NCI-H82 treated with DMSO at 0.1 percent for 48 hours (cell line): ENCODE measurements around the gene SOX21.
A peak's percentile ranks its signal among the peaks of the same experiment; 100 is the strongest.

Experiments used
- DNase-seq: peaks from one replicate; lab custom pipeline; 2025; ENCODE audit not compliant: unreplicated experiment; lab: John Stamatoyannopoulos, UW

The SOX21 gene

DNA sequence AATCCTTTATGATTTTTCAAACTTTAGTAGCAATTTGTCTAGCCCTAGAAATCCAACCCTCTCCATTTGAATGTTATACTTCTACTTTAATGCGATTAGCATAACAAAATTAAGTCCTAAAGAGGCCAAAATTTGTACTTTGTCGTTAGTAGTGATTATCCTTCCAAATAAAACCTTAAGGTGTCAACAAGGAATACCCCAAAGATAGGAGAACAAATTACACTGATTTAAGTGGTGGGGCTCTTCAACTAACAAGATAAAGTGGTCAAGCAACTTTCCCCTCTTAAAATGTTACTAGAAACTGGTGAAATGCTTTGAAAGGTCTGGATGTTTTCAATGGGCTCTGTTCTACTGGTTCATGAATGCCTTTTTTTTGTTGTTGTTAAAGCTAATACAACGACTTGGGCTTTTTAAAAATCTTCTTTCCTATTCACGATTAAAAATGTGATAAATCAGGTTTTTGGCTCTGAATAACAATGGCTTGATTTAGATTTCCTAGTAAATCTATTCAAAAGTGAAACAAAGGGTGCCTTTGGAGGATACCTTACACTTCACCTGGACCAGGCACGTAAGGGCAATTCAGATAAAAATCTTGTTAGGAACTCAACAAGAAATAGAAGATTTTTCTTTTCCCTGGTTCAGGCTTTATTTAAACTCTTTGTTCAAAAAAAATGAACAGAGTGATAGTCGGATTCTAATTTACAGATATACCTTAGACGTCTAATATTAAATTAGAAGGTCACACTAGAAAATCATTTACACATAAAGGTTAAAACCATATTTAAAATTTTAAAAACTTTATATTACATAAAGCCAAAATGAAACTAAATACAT, 3.1 kb downstream of the SOX21 start:
- no peak for DNase-seq

DNA sequence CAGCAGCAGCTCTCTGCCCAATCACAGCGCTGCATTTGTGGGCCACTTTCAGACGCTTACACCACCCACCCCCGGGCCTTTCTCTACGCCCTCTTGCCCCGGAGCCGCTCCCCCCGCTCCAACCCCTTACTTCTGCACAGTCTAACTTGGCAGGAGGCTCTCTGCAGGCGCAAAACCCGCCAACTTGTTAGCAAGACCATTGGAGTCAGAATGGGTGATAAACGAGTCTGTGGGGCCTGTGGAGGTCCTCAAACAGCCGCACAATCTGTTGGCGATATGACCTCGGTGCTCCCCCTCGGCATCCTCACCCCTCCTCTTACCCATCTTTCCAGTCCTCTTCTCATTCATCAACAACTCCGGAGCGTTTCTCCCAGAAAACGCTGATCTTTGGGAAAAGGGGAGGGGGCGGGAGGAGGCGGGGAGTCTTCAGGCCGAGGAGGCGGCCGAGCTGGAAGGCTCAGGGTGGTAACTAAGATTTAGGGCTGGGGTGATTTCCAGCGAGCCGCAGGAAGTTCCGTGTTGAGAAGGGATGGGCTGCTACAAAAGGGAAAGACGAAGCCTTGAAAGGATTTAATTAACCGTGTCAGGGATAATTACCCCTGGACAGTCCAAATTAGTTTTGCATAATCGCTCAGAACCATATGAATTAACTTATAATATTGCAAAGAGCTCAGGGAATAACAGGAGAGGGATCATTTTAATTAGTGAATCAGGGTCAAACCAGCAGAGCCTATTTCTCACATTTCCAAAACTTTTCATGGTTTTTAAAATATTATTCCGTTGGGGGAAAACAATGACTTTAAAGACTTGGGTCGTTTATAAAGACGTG, 4.1 kb downstream of the SOX21 start:
- no peak for DNase-seq

DNA sequence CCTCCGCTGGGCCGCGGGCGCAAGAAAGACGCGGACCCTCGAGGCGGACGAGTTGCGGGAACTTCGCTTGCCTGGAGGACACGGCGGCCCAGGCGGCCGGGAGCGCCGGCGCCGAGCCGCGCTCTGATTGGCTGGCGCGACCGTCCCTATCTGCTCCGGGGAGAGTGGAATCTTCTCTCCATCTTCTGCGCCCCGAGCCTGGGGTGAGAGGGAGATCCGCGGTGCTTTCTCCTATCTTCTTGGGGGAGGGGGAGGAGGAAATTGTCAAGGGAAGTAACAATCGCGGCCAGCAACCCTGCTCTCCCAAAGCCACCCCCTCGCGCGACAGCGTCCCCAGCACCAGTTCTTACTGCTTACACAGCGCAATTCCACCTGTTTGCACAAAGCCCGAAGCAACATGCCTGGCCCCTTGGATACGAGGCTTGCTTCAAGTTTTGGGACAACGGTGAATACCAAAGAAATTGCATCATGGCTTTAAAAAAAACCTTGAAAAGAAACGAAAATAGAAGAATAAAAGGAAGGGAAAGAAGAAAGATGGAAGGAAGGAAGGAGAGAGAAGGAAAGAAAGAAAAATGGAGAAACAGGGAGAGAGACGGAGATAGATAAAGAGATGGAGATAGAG, 4.8 kb downstream of the SOX21 start:
- DNase-seq = no peak

DNA sequence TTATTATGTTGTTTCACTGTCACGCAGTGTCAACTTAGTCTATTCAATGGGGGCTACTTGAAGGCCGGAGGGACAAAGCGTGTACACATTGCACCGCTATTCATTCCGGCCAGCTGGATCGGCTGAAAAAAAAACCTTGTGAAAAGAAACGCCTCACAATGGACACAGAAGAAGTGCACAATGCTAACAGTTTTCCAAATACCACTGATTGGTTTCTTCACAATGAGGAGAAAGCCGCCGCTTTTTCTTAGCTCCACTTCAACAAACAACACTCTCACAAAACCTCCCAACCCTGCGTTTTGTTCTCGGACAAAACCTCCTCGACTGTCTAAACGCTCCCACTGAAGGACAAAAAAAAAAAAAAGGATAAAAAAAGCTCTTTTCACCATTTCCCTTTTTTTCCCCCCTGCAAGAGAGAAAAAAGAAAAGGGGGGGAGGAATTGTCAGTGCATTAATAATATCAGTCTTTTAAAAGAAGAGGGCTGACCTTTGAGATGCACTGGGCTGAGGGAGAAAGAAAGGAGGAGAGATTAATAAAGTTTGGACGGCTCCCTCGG, 5.4 kb downstream of the SOX21 start:
- DNase-seq = no peak

- DNase-seq = no peak
Observed at GRCh38 chr13:94706101-94706842, 6.1 kb downstream of the SOX21 start.

DNA sequence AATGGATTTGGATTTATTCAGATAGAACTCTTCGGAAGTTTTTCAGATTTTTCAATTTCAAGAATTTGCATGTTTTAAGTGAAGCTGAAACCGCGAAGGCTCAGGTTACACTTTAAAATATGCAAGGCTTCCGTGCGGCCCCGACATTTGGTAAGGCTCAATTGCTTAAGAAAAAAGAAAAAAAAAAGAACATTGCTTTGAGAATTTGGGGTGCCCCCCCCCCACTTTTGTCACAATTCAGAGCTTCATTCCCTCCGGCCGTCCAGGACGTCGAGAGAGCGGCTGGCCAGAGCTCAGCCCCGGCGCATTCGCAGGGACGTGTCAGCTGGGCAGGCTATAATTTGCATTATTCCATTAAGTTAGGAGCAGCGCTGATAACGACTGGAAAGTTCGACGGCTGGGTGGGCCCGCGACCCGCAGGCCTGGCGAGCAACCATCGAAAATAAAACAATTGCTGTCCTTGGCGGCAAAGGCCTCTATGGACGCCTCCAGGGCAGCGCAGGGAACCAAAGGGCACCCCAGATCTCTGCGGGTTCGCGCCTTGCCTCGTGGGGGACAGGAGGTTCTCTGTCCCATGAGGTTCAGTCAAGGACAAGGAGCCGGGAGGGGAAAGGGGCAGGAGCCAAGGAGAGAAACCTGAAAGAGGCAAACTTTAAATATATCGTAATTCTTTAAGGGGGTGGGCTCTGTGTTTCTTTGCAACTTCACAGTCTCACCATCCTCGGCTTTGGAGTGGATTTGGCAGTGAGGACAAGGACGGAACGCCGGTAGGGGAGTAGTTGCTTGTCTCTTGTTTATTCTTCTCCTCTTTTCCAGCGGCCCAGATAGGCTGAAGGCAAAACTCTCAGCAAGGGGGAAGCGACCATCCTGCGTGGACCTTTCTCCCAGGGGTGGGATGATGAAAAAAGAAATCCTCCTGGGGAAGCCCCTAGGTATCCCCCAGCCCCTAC, 7.0 kb downstream of the SOX21 start:
- DNase-seq = no peak

DNA sequence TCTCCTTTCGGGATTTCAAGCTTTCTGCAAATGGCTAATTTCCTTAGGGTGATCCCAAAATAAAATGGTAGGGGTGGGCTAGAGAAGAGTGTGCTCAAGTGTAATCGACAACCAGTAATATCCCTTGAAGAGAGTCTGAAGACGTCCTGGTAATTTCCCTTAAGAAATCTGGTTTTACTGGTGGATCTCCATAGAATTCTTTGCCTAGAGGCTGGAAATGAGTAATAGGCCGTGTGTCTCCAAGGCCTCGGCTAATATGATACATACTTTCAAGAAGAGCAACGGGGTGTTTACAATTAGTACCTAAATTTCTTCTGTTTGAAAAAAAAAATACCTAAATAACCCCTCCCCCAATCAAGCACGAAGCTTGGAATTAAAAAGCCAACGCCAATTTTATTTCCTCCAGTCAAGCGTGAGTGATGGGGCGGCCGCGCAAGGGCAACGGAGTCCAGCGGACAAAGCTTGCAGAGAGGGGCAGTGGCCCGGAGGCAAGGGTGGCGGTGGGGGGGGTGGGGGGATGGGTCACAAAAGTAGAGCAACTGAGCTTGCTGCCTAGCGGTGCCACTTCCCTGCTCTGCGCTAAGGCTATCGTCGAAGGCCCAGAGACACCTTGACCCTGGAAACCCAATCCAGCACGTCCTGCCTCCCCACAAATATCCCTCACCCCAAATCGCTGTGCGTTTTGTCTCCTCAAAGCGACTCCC, 7.8 kb downstream of the SOX21 start:
- no peak for DNase-seq

- peak; percentile 84 for DNase-seq
Observed at GRCh38 chr13:94703721-94704314, 8.5 kb downstream of the SOX21 start.

DNA sequence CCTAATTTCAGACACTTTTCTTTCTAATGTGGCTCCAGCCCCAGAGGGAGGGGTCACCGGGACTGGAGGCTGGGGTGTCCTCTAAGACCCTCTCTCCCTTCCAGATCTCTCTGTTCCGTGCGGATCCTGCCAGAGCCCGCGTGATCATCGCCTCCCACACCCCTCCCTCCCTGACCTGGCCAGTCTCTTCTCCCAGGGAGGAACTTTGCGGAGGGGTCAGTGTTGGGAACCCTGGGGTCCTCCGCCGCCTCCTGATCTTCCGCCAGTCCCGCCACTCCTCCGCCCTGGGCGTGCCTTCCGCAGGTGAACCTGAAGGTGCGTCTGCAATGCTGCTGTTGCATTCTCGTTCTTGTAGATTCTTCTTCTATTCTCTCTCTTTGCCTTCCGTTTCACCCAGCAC, 9.1 kb downstream of the SOX21 start:
- DNase-seq = no peak

DNA sequence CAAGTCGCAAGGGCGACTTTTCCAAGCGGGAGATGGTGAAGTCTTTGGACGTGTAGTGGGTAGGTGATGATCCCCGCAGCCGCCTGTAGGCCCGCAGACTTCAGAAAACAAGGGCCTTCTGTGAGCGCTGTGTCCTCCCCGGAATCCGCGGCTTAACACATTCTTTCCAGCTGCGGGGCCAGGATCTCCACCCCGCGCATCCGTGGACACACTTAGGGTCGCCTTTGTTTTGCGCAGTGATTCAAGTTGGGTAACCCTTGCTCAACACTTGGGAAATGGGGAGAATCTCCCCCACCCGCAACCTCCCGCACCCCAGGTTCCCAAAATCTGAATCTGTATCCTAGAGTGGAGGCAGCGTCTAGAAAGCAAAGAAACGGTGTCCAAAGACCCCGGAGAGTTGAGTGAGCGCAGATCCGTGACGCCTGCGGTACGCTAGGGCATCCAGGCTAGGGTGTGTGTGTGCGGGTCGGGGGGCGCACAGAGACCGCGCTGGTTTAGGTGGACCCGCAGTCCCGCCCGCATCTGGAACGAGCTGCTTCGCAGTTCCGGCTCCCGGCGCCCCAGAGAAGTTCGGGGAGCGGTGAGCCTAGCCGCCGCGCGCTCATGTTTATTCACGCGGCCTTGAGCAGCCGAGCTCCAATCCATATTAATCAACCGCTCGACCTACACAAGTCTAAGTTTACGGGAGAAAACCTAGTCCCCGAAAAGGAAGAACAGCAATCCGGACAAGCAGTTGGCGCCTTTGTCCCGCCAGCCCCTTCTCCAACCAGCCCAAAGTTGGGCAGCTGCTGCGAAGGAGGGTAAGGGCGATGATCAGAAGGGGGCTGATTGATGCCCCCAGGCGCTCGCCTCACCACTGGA, 9.9 kb downstream of the SOX21 start:
- DNase-seq = no peak

- no peak for DNase-seq
Observed at GRCh38 chr13:94701313-94702180, 10.8 kb downstream of the SOX21 start.

GRCh38 chr13:94700536-94700935, 11.8 kb downstream of the SOX21 start:
- DNase-seq = no peak

DNA sequence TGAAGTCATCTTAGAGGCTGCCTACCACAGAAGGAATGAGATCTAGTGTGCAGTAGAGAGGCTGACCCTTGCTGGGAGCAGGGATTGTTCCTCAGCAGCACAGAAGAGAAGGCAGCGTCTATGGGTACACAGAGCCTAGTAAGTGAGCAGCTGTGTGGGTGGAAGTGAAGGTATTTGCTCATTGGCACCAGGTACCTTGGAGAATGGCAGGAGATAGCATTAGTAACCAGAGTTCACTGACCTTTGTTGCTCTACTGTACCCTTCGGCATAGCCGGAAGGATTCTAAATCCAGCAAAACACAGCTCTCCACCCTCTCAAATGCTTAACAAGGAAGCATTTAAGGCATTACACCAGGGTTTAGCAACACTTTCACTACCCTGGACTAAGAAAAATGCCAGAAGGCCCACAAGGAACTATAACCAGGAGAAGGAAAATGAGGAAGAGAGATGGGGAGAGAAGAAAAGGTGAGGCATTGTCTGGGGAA, 12.3 kb downstream of the SOX21 start:
- DNase-seq = no peak

- no peak for DNase-seq
Observed at GRCh38 chr13:94696171-94696570, 16.2 kb downstream of the SOX21 start.

DNA sequence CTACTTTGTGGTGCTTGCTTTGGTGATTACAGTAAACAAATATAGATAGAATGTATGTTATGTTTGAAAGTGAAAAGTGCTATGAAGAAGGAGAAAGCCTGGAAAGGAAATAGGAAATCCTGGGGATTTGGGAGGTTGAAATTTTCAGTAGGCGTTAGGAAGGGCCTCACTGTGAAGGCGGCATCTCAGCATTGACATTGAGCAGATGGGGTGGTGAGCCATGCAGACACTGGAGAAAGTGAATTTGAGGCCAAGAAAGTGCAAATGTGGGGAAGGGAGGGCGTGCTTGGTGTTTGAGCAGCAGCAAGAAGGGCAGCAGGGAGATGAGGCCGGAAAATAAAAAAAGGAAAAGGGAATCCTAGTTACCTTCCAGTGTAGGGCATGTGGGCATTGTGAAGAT, 20.3 kb downstream of the SOX21 start:
- no peak for DNase-seq

DNA sequence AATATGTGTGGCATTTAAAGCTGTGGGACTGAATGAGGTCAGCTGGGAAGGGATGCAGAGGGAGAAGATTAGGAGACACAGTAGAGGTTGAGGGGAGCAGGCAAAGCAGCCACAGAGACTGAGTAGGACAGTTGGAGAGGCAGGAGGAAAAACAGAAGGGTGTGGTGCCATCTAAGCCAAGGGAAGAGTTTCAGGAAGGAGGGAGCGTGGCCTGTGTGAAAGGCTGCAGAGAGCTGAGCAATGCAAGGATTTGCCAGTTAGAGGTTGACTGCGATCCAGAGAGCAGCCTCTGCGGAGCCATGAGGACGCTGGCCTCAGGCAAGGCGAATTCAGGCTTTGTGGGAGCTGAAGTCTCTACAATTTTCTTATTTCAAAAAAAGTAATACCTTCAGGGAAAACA, 28.9 kb downstream of the SOX21 start:
- no peak for DNase-seq

- no peak for DNase-seq
Observed at GRCh38 chr13:94682229-94682628, 30.1 kb downstream of the SOX21 start.
